ENCODE measurements around the gene VAC14.
"Not testable (repeated sequence)": the region's sequence is repeated elsewhere in the genome, so short reads cannot be mapped to it uniquely, and the experiment has no call there.

The VAC14 gene

GRCh38 chr16:70800781-70801480 is at the start of gene VAC14:
Gene VAC14, minus strand, starts transcription at chr16:70801158. Its CDS starts 258 bp downstream, at chr16:70800900.
- peak; percentile 25 for DNase-seq

GRCh38 chr16:70823498-70824118 is 22.6 kb upstream of the VAC14 start:
- DNase-seq: not testable (repeated sequence)

GRCh38 chr16:70822734-70823133 is 21.8 kb upstream of the VAC14 start:
- DNase-seq: not testable (repeated sequence)

GRCh38 chr16:70818088-70818487 is 17.1 kb upstream of the VAC14 start:
- DNase-seq: not testable (repeated sequence)

GRCh38 chr16:70809392-70810060 is 8.6 kb upstream of the VAC14 start:
- DNase-seq: no peak

GRCh38 chr16:70808371-70808770 is 7.4 kb upstream of the VAC14 start:
- DNase-seq: no peak

- no peak for DNase-seq
Observed at GRCh38 chr16:70805787-70806186, 4.8 kb upstream of the VAC14 start.

GRCh38 chr16:70805380-70805779 is 4.4 kb upstream of the VAC14 start:
- DNase-seq: no peak

GRCh38 chr16:70804734-70805169 is 3.8 kb upstream of the VAC14 start:
- no peak for DNase-seq

- no peak for DNase-seq
Observed at GRCh38 chr16:70804153-70804733, 3.3 kb upstream of the VAC14 start.

GRCh38 chr16:70803319-70803718 is 2.4 kb upstream of the VAC14 start:
- no peak for DNase-seq

GRCh38 chr16:70801611-70802010 is 653 bp upstream of the VAC14 start:
- no peak for DNase-seq

- DNase-seq: no peak
Observed at GRCh38 chr16:70800311-70800710, 647 bp downstream of the VAC14 start.

- no peak for DNase-seq
Observed at GRCh38 chr16:70796301-70796700, 4.7 kb downstream of the VAC14 start.

GRCh38 chr16:70795296-70795912 is 5.6 kb downstream of the VAC14 start:
- DNase-seq: no peak

GRCh38 chr16:70793851-70794502 is 7.0 kb downstream of the VAC14 start:
- DNase-seq: no peak

- DNase-seq: no peak
Observed at GRCh38 chr16:70790815-70791214, 10.1 kb downstream of the VAC14 start.

GRCh38 chr16:70789595-70790447 is 11.1 kb downstream of the VAC14 start:
- no peak for DNase-seq

- DNase-seq: no peak
Observed at GRCh38 chr16:70788668-70789594, 12.0 kb downstream of the VAC14 start.

- no peak for DNase-seq
Observed at GRCh38 chr16:70786020-70786755, 14.8 kb downstream of the VAC14 start.
